ENCODE results near the gene FBXL4. TPM values are rescaled to one million over a fixed set of nuclear protein-coding genes. Genes with fewer than 3 reads are reported as not detected.

Gene FBXL4
- total RNA-seq (10 to 100 TPM; 14.0 to 17.8 TPM), polyA plus RNA-seq (ENCODE audit: insufficient read depth, low read depth, low replicate concordance) (7.9 TPM)
- long read RNA-seq, donor 1, full-length matches to known transcripts: 3 of 3 reads
- long read RNA-seq, donor 1, partial matches to known transcripts: 0 of 3 reads
- long read RNA-seq, donor 1, other reads (novel, unspliced or antisense): 0 of 3 reads
- long read RNA-seq, donor 2, full-length matches to known transcripts: 1 of 1 reads
- long read RNA-seq, donor 2, partial matches to known transcripts: 0 of 1 reads
- long read RNA-seq, donor 2, other reads (novel, unspliced or antisense): 0 of 1 reads

- Histone ChIP-seq H3K27ac (peak within 1 kb of the TSS; percentile 86 to 87), H3K4me1 (peaks cover 14% of the 10 kb centered on the region), H3K36me3 (ENCODE audit: low read depth, missing control alignments) (no peaks in the 10 kb centered on the region), H3K9me3 (no peaks in the 10 kb centered on the region), H3K27me3 (no peaks in the 10 kb centered on the region), H3K4me3 (peak within 1 kb of the TSS; percentile 79 to 86)
- DNase-seq: peak; percentile 88
- 1 to 4% methylated on average over 35 to 75 of the region's 93 CpGs for WGBS, 2 donors
- intact Hi-C loops (cut with DNase I; ENCODE audit: low total_unique reads): no loop called here
- TF ChIP-seq POLR2A (IDR thresholded peaks at IDR 0.05): no peak
- TF ChIP-seq CTCF (IDR thresholded peaks at IDR 0.05): no peak
These were observed at the start of gene FBXL4 for GRCh38 chr6:98947411-98948292. Gene FBXL4 (minus strand): TSS chr6:98947946. CDS start chr6:98926988, 20,958 bp downstream.

DNA sequence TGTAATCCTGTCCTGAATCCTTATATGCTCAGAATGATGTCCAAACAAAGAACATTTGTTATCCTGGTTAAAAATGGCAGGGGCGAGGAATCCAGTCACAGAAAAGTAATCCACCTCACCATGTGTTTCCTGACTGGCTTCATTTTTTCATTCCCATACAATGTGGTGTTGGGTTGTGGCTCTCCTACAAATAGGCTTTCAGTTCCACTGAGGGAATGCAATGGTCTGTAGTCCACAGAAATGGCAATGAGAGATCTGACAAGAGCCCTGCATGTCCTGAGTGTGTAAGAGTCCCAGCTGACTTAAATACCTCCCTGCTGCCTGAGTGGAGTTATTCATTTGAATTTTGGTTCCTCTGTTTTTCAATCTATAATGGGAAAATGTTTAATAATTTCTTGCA lies 47.4 kb upstream of the FBXL4 start:
- 75 to 92% methylated on average over 1 of the region's 1 CpG for WGBS, 2 donors
- H3K4me1 ChIP-seq: no peaks in the 10 kb centered on the region
- DNase-seq: no peak
- no peaks in the 10 kb centered on the region for H3K36me3 ChIP-seq (ENCODE audit: low read depth, missing control alignments)
- intact Hi-C loops (cut with DNase I; ENCODE audit: low total_unique reads): no loop called here
- no peak overlapping the region for H3K4me3 ChIP-seq
- no peaks in the 10 kb centered on the region for H3K27me3 ChIP-seq
- H3K27ac ChIP-seq: no peak overlapping the region
- no peaks in the 10 kb centered on the region for H3K9me3 ChIP-seq
- TF ChIP-seq CTCF (IDR thresholded peaks at IDR 0.05) (no peak), POLR2A (IDR thresholded peaks at IDR 0.05) (no peak)

GRCh38 chr6:98992535-98992934 lies 44.8 kb upstream of the FBXL4 start:
- H3K4me1 ChIP-seq: no peaks in the 10 kb centered on the region
- H3K4me3 ChIP-seq: no peak overlapping the region
- no peak for DNase-seq
- no peak overlapping the region for H3K27ac ChIP-seq
- no peaks in the 10 kb centered on the region for H3K9me3 ChIP-seq
- intact Hi-C loops (cut with DNase I; ENCODE audit: low total_unique reads): no loop called here
- no peaks in the 10 kb centered on the region for H3K36me3 ChIP-seq (ENCODE audit: low read depth, missing control alignments)
- 67 to 73% methylated on average over 1 of the region's 1 CpG for WGBS, 2 donors
- no peaks in the 10 kb centered on the region for H3K27me3 ChIP-seq
- TF ChIP-seq CTCF (IDR thresholded peaks at IDR 0.05) (no peak), POLR2A (IDR thresholded peaks at IDR 0.05) (no peak)

- Histone ChIP-seq H3K4me1 (no peaks in the 10 kb centered on the region), H3K9me3 (no peaks in the 10 kb centered on the region), H3K4me3 (no peak overlapping the region), H3K27ac (no peak overlapping the region), H3K27me3 (no peaks in the 10 kb centered on the region), H3K36me3 (ENCODE audit: low read depth, missing control alignments) (no peaks in the 10 kb centered on the region)
- WGBS, 2 donors: 87 to 88% methylated on average over 1 of the region's 1 CpG
- no peak for DNase-seq
- intact Hi-C loops (cut with DNase I; ENCODE audit: low total_unique reads): no loop called here
- TF ChIP-seq CTCF (IDR thresholded peaks at IDR 0.05): no peak
- TF ChIP-seq POLR2A (IDR thresholded peaks at IDR 0.05): no peak
These were observed 38.4 kb upstream of the FBXL4 start for GRCh38 chr6:98986071-98986615.

Data from testis (tissue), 5 donors.